OCI-LY7 (cell line): ENCODE data around the gene PDE8B. TPM values are rescaled to one million over a fixed set of nuclear protein-coding genes. Genes with fewer than 3 reads are reported as not detected.

Source experiments
- BruUV-seq: library from RNA; stranded (reverse); fragments of 400-500 nt; replicated peaks from 2 replicates; lab custom pipeline; 2021; lab: Mats Ljungman, UMichigan
- CTCF ChIA-PET: fragments of 300-600 bp; sonication (Branson Sonifier 250); formaldehyde crosslinking; loops from one replicate; lab custom pipeline; 2022; ENCODE audit warnings: antibody characterized with exemption; ENCODE audit not compliant: unreplicated experiment; lab: Charles Lee
- POLR2A ChIA-PET: fragments of 300-600 bp; sonication (Branson Sonifier 250); formaldehyde crosslinking; loops from one replicate; lab custom pipeline; 2022; ENCODE audit warnings: antibody characterized with exemption; lab: Charles Lee
- DNase-seq: peaks from one replicate; pipeline ENCODE4 v3.0.0-alpha.2; 2015; ENCODE audit warnings: low spot score
- H2AFZ ChIP-seq: fragments of 200-600 bp; sonication (generic), shearing (Covaris generic); 2 replicates; pipeline ENCODE4 v1.6.1; 2014; ENCODE audit warnings: mild to moderate bottlenecking, antibody characterized with exemption, low read length, moderate library complexity
- H3K27ac ChIP-seq: fragments of 200-600 bp; sonication (generic); 2 replicates; pipeline ENCODE4 v1.5.1; 2014; ENCODE audit warnings: mixed run types, low read depth, mild to moderate bottlenecking, moderate library complexity, low read length, inconsistent platforms; ENCODE audit not compliant: poor library complexity, severe bottlenecking
- H3K36me3 ChIP-seq: fragments of 200-600 bp; sonication (generic); 2 replicates; pipeline ENCODE4 v1.6.1; 2014; ENCODE audit warnings: mild to moderate bottlenecking, antibody characterized with exemption, low read length, moderate library complexity, mixed read lengths; ENCODE audit not compliant: insufficient read depth
- H3K4me1 ChIP-seq: fragments of 200-600 bp; sonication (generic); 2 replicates; pipeline ENCODE4 v1.5.1; 2014; ENCODE audit warnings: mild to moderate bottlenecking, low read length; ENCODE audit not compliant: insufficient read depth, poor library complexity, severe bottlenecking
- H3K4me2 ChIP-seq: fragments of 200-600 bp; sonication (generic); 2 replicates; pipeline ENCODE4 v1.6.1; 2014; ENCODE audit warnings: mild to moderate bottlenecking, low read length
- H3K4me3 ChIP-seq: fragments of 200-600 bp; sonication (generic); 2 replicates; pipeline ENCODE4 v1.5.1; 2014; ENCODE audit warnings: mild to moderate bottlenecking, low read depth, low read length; ENCODE audit not compliant: poor library complexity, severe bottlenecking
- H3K79me2 ChIP-seq: fragments of 200-600 bp; sonication (generic); 2 replicates; pipeline ENCODE4 v1.6.1; 2016; ENCODE audit warnings: low read depth, mild to moderate bottlenecking, low read length, moderate library complexity, mixed read lengths; ENCODE audit not compliant: insufficient read depth
- H3K9me2 ChIP-seq: fragments of 200-600 bp; sonication (generic); 2 replicates; pipeline ENCODE4 v1.6.1; 2016; ENCODE audit warnings: mild to moderate bottlenecking, low read length, mixed read lengths; ENCODE audit not compliant: insufficient read depth
- H3K9me3 ChIP-seq: fragments of 200-600 bp; sonication (generic); 2 replicates; pipeline ENCODE4 v1.6.1; 2014; ENCODE audit warnings: mild to moderate bottlenecking, mixed run types, low read length, mixed read lengths
- H4K20me1 ChIP-seq: fragments of 200-600 bp; sonication (generic); 2 replicates; pipeline ENCODE4 v1.6.1; 2014; ENCODE audit warnings: mild to moderate bottlenecking, antibody characterized with exemption, low read length, moderate library complexity, mixed read lengths; ENCODE audit not compliant: insufficient read depth
- EZH2phosphoT487 ChIP-seq: fragments of 200-600 bp; sonication (generic); IDR thresholded peaks from 2 replicates; pipeline ENCODE4 v1.6.1; 2018; ENCODE audit warnings: low read depth, borderline replicate concordance, mild to moderate bottlenecking, mixed run types, antibody characterized with exemption, low read length, moderate library complexity, mixed read lengths
- intact Hi-C: fragments of 100-400 bp; cut with micrococcal nuclease; formaldehyde crosslinking; loops from one replicate; pipeline ENCODE4 v1.10.0; 2022; ENCODE audit not compliant: unreplicated experiment
- total RNA-seq, 2 experiments: library from RNA; depleted of rRNA in 1 of 2; stranded (reverse); fragments of >200 nt in 1 of 2; shearing (Covaris generic) in 1 of 2; gene quantifications; 2 replicates each; pipeline ENCODE4 v1.2.3, GENCODE V29; 2014 to 2022
- TF ChIP-seq, protein P1 (sequence below): fragments of 200-600 bp; sonication (generic); conservative IDR thresholded peaks from 2 replicates; pipeline ENCODE4 v1.5.1; 2014; ENCODE audit warnings: mild to moderate bottlenecking, antibody characterized with exemption, low read length, moderate library complexity, mixed read lengths

Gene PDE8B
- total RNA-seq, 2 experiments from 2014 or later: 0.21 to 0.22 TPM

GRCh38 chr5:77209495-77210090 lies 887 bp upstream of the PDE8B start:
- TF ChIP-seq, protein P1, sequence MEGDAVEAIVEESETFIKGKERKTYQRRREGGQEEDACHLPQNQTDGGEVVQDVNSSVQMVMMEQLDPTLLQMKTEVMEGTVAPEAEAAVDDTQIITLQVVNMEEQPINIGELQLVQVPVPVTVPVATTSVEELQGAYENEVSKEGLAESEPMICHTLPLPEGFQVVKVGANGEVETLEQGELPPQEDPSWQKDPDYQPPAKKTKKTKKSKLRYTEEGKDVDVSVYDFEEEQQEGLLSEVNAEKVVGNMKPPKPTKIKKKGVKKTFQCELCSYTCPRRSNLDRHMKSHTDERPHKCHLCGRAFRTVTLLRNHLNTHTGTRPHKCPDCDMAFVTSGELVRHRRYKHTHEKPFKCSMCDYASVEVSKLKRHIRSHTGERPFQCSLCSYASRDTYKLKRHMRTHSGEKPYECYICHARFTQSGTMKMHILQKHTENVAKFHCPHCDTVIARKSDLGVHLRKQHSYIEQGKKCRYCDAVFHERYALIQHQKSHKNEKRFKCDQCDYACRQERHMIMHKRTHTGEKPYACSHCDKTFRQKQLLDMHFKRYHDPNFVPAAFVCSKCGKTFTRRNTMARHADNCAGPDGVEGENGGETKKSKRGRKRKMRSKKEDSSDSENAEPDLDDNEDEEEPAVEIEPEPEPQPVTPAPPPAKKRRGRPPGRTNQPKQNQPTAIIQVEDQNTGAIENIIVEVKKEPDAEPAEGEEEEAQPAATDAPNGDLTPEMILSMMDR: no peak
- Histone ChIP-seq H4K20me1 (no peaks in the 10 kb centered on the region), H3K36me3 (no peaks in the 10 kb centered on the region), H3K9me3 (no peaks in the 10 kb centered on the region), H2AFZ (no peak overlapping the region), H3K4me3 (no peak overlapping the region), H3K4me1 (no peaks in the 10 kb centered on the region), H3K79me2 (no peaks in the 10 kb centered on the region), H3K27ac (no peak overlapping the region), H3K9me2 (no peaks in the 10 kb centered on the region), H3K4me2 (no peak overlapping the region)
- ChIA-PET CTCF (interaction anchor here (0.6 kb wide), 1 partner anchor 943 kb away, joined by 10 read pairs; no protein-coding TSS in a partner anchor), POLR2A (no interaction called here)
- no peak for DNase-seq
- intact Hi-C loops: no loop called here
- no TSS peak for BruUV-seq

DNA sequence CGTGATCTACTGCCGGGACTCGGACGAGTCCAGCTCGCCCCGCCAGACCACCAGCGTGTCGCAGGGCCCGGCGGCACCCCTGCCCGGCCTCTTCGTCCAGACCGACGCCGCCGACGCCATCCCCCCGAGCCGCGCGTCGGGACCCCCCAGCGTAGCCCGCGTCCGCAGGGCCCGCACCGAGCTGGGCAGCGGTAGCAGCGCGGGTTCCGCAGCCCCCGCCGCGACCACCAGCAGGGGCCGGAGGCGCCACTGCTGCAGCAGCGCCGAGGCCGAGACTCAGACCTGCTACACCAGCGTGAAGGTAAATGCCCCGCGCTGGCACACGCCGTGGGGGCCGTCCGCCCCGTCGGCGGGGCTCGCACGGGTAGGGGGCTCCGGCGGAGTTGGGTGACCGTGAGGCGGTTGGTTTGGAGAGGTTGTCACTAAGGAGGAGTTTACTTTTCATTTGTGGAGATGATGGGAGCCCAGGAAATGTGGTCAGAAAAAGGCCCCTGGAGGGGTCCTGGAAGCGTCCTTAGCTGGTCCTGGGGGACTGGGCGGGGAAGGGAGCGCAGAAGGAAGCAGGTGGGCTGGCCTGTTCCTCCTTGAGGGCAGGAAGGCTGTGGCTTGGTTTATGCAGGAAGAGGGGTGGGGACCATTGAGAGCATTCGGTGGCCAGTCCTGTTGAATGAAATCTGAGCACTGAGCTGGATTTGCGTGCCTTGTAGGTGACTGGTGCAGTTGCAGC lies 647 bp downstream of the PDE8B start:
- H2AFZ ChIP-seq: no peak overlapping the region

DNA sequence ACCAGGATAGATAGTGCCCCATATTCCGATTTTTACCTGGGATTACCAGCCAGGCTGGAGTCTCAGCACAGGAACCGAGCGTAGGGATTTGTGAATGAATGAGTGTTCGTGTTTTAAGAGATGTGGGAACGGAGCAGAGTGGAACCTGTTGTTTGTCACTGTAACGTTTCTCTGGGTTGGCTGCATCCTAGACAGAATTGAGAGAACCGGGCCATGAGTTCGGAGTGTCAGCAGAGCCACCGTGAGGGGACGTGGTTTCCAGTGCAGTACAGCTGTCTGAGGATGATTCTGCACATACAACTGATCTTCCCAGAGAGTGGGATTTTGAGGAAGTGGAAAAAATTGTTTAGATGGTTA lies 1.2 kb downstream of the PDE8B start:
- intact Hi-C loops: no loop called here
- no peaks in the 10 kb centered on the region for H3K9me2 ChIP-seq
- H3K4me3 ChIP-seq: no peak overlapping the region
- H3K36me3 ChIP-seq: no peaks in the 10 kb centered on the region
- H3K4me2 ChIP-seq: no peak overlapping the region
- BruUV-seq: no TSS peak
- H3K9me3 ChIP-seq: no peaks in the 10 kb centered on the region
- no peak overlapping the region for H2AFZ ChIP-seq
- H3K4me1 ChIP-seq: no peaks in the 10 kb centered on the region
- TF ChIP-seq EZH2phosphoT487: no peak
- TF ChIP-seq, protein P1: no peak
- H3K79me2 ChIP-seq: no peaks in the 10 kb centered on the region
- ChIA-PET CTCF (no interaction called here), POLR2A (no interaction called here)
- no peak overlapping the region for H3K27ac ChIP-seq
- no peaks in the 10 kb centered on the region for H4K20me1 ChIP-seq
- DNase-seq: no peak

More for the DNA sequence above, 647 bp downstream of the PDE8B start:
- DNase-seq: no peak
- Histone ChIP-seq H3K4me1 (no peaks in the 10 kb centered on the region), H3K27ac (no peak overlapping the region), H4K20me1 (no peaks in the 10 kb centered on the region), H3K79me2 (no peaks in the 10 kb centered on the region), H3K9me3 (no peaks in the 10 kb centered on the region), H3K36me3 (no peaks in the 10 kb centered on the region), H3K9me2 (no peaks in the 10 kb centered on the region), H3K4me3 (no peak overlapping the region), H3K4me2 (no peak overlapping the region)
- intact Hi-C loops: no loop called here
- TF ChIP-seq, protein P1: no peak
- TF ChIP-seq EZH2phosphoT487: no peak
- CTCF ChIA-PET: no interaction called here
- POLR2A ChIA-PET: no interaction called here
- no TSS peak for BruUV-seq
